ENCODE data around the gene UNC5B. TPM values are rescaled to one million over a fixed set of nuclear protein-coding genes. Genes with fewer than 3 reads are reported as not detected.

UNC5B gene
- total RNA-seq, 1 donor: 9.9 TPM

DNA sequence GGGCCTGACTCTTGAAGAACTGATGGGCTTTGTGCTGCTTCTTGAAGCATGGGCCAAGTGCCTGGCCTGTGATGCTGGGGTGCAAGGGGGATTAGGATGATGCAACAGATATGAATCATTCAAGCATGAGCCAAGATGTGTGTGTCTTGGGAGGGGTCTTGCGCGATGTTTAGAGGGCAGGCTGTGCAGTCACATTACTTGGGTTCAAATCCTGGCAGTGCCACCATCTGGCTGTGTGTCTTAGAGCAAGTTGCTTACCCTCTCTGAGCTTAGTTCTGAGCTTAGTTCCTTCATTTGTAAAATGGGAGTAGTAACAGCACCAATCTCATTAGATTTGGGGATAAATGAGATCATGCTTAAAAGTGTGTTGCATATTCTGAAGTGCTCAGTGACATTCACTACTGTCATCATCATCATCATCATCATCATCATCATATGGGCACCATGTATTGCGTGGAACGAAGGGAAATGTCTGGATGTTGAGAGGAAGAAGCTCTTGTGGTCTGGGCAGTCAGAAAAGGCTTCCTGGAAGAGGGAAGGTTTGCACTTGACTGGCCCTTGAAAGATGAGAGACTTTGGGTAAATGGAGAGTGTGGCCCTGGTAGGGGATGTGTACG lies 9.3 kb downstream of the UNC5B start:
- DNase-seq (ENCODE audit: low read depth): no peak
- no peak overlapping the region for H3K4me3 ChIP-seq (ENCODE audit: low read depth, low read length)
- TF ChIP-seq, protein P1, sequence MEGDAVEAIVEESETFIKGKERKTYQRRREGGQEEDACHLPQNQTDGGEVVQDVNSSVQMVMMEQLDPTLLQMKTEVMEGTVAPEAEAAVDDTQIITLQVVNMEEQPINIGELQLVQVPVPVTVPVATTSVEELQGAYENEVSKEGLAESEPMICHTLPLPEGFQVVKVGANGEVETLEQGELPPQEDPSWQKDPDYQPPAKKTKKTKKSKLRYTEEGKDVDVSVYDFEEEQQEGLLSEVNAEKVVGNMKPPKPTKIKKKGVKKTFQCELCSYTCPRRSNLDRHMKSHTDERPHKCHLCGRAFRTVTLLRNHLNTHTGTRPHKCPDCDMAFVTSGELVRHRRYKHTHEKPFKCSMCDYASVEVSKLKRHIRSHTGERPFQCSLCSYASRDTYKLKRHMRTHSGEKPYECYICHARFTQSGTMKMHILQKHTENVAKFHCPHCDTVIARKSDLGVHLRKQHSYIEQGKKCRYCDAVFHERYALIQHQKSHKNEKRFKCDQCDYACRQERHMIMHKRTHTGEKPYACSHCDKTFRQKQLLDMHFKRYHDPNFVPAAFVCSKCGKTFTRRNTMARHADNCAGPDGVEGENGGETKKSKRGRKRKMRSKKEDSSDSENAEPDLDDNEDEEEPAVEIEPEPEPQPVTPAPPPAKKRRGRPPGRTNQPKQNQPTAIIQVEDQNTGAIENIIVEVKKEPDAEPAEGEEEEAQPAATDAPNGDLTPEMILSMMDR (IDR thresholded peaks at IDR 0.05; ENCODE audit: insufficient read depth, low read depth, low read length): no peak

DNA sequence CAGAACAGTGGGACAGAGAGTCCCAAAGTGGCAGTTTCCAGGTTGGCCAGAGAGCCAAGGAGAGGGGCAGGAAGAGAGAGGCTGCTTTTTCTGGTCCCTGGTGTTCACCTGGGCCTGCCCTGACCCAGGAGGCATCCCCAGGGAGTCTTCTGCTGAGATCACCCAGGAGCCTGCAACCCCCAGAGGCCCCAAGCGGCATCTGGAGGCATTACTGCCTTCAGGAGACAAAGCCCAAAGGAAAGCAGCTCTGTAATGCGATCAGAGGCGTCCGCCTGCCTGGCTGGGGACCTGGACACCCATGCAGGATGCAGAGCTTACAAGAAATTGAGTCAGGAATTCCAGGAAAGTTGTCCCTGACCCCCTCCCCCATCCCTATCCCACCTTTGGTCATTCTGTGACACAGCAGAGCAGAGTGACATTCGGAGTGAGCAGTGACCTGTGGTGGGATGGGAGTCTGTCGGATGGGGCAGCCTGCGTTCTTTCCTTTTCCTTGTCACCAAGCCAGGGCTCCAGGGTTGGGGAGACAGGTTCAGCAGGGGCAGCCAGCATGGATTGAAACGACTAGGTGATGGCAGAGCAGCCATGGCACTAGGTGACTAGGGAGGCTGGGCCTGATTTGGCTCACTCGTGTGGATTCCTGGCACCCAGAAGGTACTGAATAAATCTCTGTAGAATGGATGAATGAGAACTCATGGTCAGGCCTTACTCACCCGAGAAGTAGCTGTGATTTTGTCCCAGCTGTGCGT lies 10.4 kb downstream of the UNC5B start:
- no peak overlapping the region for H3K4me3 ChIP-seq (ENCODE audit: low read depth, low read length)
- DNase-seq (ENCODE audit: low read depth): no peak
- TF ChIP-seq, protein P1 (IDR thresholded peaks at IDR 0.05; ENCODE audit: insufficient read depth, low read depth, low read length): no peak

DNA sequence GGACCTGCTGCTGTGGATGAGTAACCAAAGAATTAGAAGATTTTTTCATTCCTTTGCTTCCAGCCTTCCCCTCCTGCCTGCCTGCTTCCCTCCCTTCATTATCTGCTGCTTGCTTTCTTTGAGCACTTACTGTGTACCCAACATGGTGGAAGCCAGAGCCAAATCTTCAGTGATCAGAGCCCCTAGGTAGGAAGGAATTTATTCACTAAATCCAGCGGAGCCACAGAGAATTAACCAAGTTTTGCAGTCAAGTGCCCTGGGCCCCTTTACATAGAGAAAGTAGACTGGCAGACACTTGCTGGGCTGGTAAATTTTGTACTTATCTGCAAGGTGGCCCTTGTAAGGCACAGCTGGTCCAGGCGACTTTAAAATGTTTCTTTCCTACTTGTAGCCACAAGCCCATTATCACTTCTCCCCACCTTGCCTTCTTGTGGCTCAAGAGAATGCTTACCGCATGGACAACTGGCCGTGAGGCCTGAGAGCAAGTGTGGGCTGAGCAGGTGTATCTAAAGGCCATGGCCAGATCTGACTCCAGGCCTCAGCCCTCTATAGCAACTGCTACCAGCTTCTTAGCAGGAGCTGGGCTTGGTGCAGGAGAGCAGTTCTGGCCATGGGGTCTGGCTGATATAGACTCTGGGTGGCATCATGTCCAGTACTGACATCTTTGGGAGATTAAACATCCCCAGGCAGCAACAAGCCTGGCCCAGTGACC lies 11.1 kb downstream of the UNC5B start:
- TF ChIP-seq, protein P1 (IDR thresholded peaks at IDR 0.05; ENCODE audit: insufficient read depth, low read depth, low read length): no peak
- no peak for DNase-seq (ENCODE audit: low read depth)
- no peak overlapping the region for H3K4me3 ChIP-seq (ENCODE audit: low read depth, low read length)

DNA sequence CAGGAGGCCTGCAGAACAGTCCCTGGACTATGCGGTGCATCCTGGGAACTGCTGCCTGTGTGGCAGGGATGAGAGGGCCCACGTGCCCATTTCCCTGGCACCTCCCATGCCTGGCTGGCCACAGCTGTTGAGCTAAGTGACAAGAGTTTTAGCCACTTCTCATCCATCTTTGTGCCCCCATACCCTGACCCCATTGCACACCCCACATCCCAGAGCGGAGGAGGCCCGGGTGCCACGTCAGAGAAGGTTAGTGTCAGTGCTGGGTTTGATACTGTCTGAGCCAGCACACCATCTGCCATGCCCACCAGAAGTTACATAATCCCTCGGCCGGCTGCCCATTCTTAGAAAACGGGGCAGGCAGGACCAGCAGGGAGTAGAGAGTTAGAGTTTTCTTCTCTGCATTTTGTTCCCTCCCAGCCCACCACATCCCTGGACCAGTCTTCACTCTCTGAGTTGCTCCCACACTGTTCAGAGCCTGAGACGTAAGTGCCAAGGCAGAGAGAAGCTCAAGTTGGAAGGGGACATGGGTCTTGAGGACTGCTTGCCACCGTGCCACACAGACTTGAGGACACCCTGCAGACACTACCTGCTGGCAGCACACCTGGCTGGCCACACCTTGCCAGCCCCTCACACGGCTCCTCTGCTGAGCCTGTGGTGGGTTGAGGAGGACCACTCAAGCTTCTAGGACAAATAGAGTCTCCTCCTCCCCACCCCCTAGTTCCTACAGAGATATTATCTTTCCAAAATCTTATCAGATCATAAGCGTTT lies 13.1 kb downstream of the UNC5B start:
- H3K4me3 ChIP-seq (ENCODE audit: low read depth, low read length): no peak overlapping the region
- no peak for DNase-seq (ENCODE audit: low read depth)
- TF ChIP-seq, protein P1 (IDR thresholded peaks at IDR 0.05; ENCODE audit: insufficient read depth, low read depth, low read length): no peak

DNA sequence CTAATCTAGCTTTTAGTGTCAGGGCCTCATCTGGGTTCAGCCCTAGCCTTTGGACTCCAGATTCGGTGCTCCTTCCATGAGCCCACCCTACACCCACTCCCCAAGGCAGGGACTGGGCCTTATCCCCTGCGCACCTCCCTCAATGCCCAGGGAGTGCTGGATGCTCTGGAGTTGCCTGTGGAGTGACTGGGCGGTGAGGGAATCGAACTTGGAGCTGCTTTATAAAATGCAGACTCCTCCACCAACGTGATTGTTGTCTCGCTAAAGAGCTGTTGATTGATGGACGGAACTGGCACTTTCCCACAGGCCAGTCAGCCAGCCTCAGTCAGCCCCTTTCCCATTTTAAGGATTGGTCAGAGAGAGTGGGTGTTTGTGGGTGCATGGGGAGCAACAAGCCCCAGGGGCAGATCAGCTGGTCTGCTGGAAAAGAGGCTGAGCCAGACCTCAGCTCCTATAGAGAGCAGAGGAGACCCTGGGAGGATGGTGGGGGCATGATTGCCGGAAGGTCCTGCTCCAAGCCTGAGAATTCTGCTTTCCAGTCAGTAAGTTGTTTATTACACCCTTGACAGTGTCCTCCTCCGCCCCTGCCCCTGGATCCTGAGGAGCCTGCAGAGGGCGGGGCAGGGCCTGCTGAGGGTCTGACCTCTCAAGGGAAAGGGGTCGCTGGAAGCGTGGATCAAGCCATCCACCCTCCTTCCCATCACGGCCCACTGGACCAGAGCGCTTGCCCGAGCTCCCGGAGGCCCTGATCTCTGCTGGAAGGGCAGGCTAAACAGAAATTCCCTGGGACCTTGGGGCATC lies 16.7 kb downstream of the UNC5B start:
- no peak for DNase-seq (ENCODE audit: low read depth)
- no peak overlapping the region for H3K4me3 ChIP-seq (ENCODE audit: low read depth, low read length)
- TF ChIP-seq, protein P1 (IDR thresholded peaks at IDR 0.05; ENCODE audit: insufficient read depth, low read depth, low read length): no peak

Measured in fibroblast of villous mesenchyme (primary cell).